ENCODE measurements around the gene HTRA2.

- TF ChIP-seq PPARA (CRISPR knock-in tag; IDR thresholded peaks at IDR 0.05; ENCODE audit: borderline replicate concordance) (no peak), ZNF565 (CRISPR knock-in tag; conservative IDR thresholded peaks at IDR 0.05; ENCODE audit: low read depth) (no peak), TCF4 (CRISPR knock-in tag; IDR thresholded peaks at IDR 0.05; ENCODE audit: borderline replicate concordance) (no peak), RARB (CRISPR knock-in tag; IDR thresholded peaks at IDR 0.05) (no peak), BACH2 (CRISPR knock-in tag; IDR thresholded peaks at IDR 0.05; ENCODE audit: borderline replicate concordance) (no peak), ZC3H10 (CRISPR knock-in tag; IDR thresholded peaks at IDR 0.05) (no peak), ZFP3 (CRISPR knock-in tag; IDR thresholded peaks at IDR 0.05) (no peak), SNAI2 (CRISPR knock-in tag; IDR thresholded peaks at IDR 0.05) (no peak), ESRRG (CRISPR knock-in tag; IDR thresholded peaks at IDR 0.05) (no peak), PATZ1 (CRISPR knock-in tag; IDR thresholded peaks at IDR 0.05; ENCODE audit: borderline replicate concordance) (no peak), ZFP30 (CRISPR knock-in tag; IDR thresholded peaks at IDR 0.05) (no peak)
- TF ChIP-seq, protein P1, sequence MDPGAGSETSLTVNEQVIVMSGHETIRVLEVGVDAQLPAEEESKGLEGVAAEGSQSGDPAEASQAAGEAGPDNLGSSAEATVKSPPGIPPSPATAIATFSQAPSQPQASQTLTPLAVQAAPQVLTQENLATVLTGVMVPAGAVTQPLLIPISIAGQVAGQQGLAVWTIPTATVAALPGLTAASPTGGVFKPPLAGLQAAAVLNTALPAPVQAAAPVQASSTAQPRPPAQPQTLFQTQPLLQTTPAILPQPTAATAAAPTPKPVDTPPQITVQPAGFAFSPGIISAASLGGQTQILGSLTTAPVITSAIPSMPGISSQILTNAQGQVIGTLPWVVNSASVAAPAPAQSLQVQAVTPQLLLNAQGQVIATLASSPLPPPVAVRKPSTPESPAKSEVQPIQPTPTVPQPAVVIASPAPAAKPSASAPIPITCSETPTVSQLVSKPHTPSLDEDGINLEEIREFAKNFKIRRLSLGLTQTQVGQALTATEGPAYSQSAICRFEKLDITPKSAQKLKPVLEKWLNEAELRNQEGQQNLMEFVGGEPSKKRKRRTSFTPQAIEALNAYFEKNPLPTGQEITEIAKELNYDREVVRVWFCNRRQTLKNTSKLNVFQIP (CRISPR knock-in tag; IDR thresholded peaks at IDR 0.05; ENCODE audit: borderline replicate concordance, low read depth): no peak
- TF ChIP-seq, protein P2, sequence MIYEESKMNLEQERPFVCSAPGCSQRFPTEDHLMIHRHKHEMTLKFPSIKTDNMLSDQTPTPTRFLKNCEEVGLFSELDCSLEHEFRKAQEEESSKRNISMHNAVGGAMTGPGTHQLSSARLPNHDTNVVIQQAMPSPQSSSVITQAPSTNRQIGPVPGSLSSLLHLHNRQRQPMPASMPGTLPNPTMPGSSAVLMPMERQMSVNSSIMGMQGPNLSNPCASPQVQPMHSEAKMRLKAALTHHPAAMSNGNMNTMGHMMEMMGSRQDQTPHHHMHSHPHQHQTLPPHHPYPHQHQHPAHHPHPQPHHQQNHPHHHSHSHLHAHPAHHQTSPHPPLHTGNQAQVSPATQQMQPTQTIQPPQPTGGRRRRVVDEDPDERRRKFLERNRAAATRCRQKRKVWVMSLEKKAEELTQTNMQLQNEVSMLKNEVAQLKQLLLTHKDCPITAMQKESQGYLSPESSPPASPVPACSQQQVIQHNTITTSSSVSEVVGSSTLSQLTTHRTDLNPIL (CRISPR knock-in tag; IDR thresholded peaks at IDR 0.05; ENCODE audit: low read depth): no peak
Measured at GRCh38 chr2:74576863-74577229, 47.1 kb downstream of the HTRA2 start.

Data from SK-N-SH treated with all-trans-retinoic acid at 6 μM for 48 hours (cell line).